Liver (tissue), 9 donors: Measurements from ENCODE around the gene SORCS2. TPM values are rescaled to one million over a fixed set of nuclear protein-coding genes. Genes with fewer than 3 reads are reported as not detected.

ENCODE experiments used
- DNase-seq: peaks from one replicate; pipeline ENCODE4 v3.0.0-alpha.2; 2017; ENCODE audit warnings: low spot score
- H3K27ac ChIP-seq, 2 donors: one replicate each; pipeline ENCODE4 v1.7.0; 2013; ENCODE audit warnings: inconsistent platforms in 2 of 2, low read length in 2 of 2, control low read depth in 1 of 2, low read depth in 1 of 2, mild to moderate bottlenecking in 1 of 2
- H3K27me3 ChIP-seq, 4 donors: one replicate each; pipeline versions ENCODE4 v1.6.1 to v1.7.0; 2013; ENCODE audit warnings: low read length in 3 of 4, inconsistent platforms in 1 of 4, mild to moderate bottlenecking in 1 of 4, moderate library complexity in 1 of 4; ENCODE audit not compliant: control insufficient read depth in 4 of 4, insufficient read depth in 4 of 4
- H3K36me3 ChIP-seq, 4 donors: one replicate each; pipeline versions ENCODE4 v1.6.1 to v1.7.0; 2013; ENCODE audit warnings: low read length in 3 of 4, mild to moderate bottlenecking in 3 of 4, low read depth in 1 of 4, moderate library complexity in 1 of 4; ENCODE audit not compliant: control insufficient read depth in 4 of 4, insufficient read depth in 3 of 4
- H3K4me1 ChIP-seq, 4 donors: one replicate each; pipeline versions ENCODE4 v1.6.1 to v1.7.0; 2013; ENCODE audit warnings: low read length in 3 of 4, mild to moderate bottlenecking in 3 of 4, moderate library complexity in 1 of 4; ENCODE audit not compliant: control insufficient read depth in 4 of 4, insufficient read depth in 4 of 4
- H3K4me3 ChIP-seq, 3 donors: one replicate each; pipeline versions ENCODE4 v1.6.1 to v1.7.0; 2013; ENCODE audit warnings: low read length in 3 of 3, control low read depth in 1 of 3, low read depth in 1 of 3, mild to moderate bottlenecking in 1 of 3
- H3K9ac ChIP-seq, 2 donors: one replicate each; pipeline ENCODE4 v1.7.0; 2013; ENCODE audit warnings: low read length in 2 of 2, mild to moderate bottlenecking in 2 of 2, moderate library complexity in 2 of 2, control low read depth in 1 of 2, low read depth in 1 of 2
- H3K9me3 ChIP-seq, 4 donors: one replicate each; pipeline versions ENCODE4 v1.6.1 to v1.7.0; 2013; ENCODE audit warnings: low read length in 3 of 4; ENCODE audit not compliant: control insufficient read depth in 4 of 4
- ATF3 ChIP-seq: IDR thresholded peaks from 2 replicates; pipeline ENCODE4 v1.6.1; 2016; ENCODE audit warnings: antibody characterized with exemption
- CTCF ChIP-seq: fragments of 150-350 bp; IDR thresholded peaks from 2 replicates; pipeline ENCODE4 v1.5.1; 2017; ENCODE audit warnings: improper control_type of control experiment, low read depth, low read length; ENCODE audit not compliant: missing input control
- EGR1 ChIP-seq, 2 donors: IDR thresholded peaks; 2 replicates each; pipeline ENCODE4 v1.6.1; 2016 to 2018; ENCODE audit warnings: antibody characterized with exemption in 2 of 2, low read depth in 2 of 2
- FOXA1 ChIP-seq: IDR thresholded peaks from 2 replicates; pipeline ENCODE4 v1.6.1; 2016; ENCODE audit warnings: antibody characterized with exemption
- FOXA2 ChIP-seq: IDR thresholded peaks from 2 replicates; pipeline ENCODE4 v1.6.1; 2016; ENCODE audit warnings: antibody characterized with exemption
- GABPA ChIP-seq, 2 donors: IDR thresholded peaks in 1 of 2; conservative IDR thresholded peaks in 1 of 2; 2 replicates each; pipeline ENCODE4 v1.6.1; 2016; ENCODE audit warnings: antibody characterized with exemption in 2 of 2, mild to moderate bottlenecking in 1 of 2, moderate library complexity in 1 of 2
- HNF4A ChIP-seq, 2 donors: conservative IDR thresholded peaks; 2 replicates each; pipeline ENCODE4 v1.6.1; 2016; ENCODE audit warnings: antibody characterized with exemption in 2 of 2, mild to moderate bottlenecking in 2 of 2
- HNF4G ChIP-seq: IDR thresholded peaks from 2 replicates; pipeline ENCODE4 v1.6.1; 2016; ENCODE audit warnings: antibody characterized with exemption
- JUND ChIP-seq, 2 donors: IDR thresholded peaks; 2 replicates each; pipeline ENCODE4 v1.6.1; 2016; ENCODE audit warnings: antibody characterized with exemption in 2 of 2
- MAX ChIP-seq: IDR thresholded peaks from 2 replicates; pipeline ENCODE4 v1.6.1; 2016; ENCODE audit warnings: antibody characterized with exemption
- NR2F2 ChIP-seq: IDR thresholded peaks from 2 replicates; pipeline ENCODE4 v1.6.1; 2016; ENCODE audit warnings: antibody characterized with exemption
- RAD21 ChIP-seq, 2 donors: IDR thresholded peaks; 2 replicates each; pipeline ENCODE4 v1.6.1; 2016; ENCODE audit warnings: antibody characterized with exemption in 2 of 2, mild to moderate bottlenecking in 2 of 2
- REST ChIP-seq: IDR thresholded peaks from 2 replicates; pipeline ENCODE4 v1.6.1; 2016; ENCODE audit warnings: antibody characterized with exemption, mild to moderate bottlenecking
- RXRA ChIP-seq, 2 donors: IDR thresholded peaks; 2 replicates each; pipeline ENCODE4 v1.6.1; 2017 to 2018; ENCODE audit warnings: antibody characterized with exemption in 2 of 2, mild to moderate bottlenecking in 1 of 2
- SP1 ChIP-seq: IDR thresholded peaks from 2 replicates; pipeline ENCODE4 v1.6.1; 2018; ENCODE audit warnings: antibody characterized with exemption, mild to moderate bottlenecking
- TAF1 ChIP-seq: conservative IDR thresholded peaks from 2 replicates; pipeline ENCODE4 v1.6.1; 2016; ENCODE audit warnings: antibody characterized with exemption, mild to moderate bottlenecking
- YY1 ChIP-seq: IDR thresholded peaks from 2 replicates; pipeline ENCODE4 v1.6.1; 2016; ENCODE audit warnings: antibody characterized with exemption, mild to moderate bottlenecking
- ZBTB33 ChIP-seq: IDR thresholded peaks from 2 replicates; pipeline ENCODE4 v1.6.1; 2016; ENCODE audit warnings: antibody characterized with exemption
- WGBS: extraction: QIAGEN DNeasy Blood & Tissue Kit; methylation state at CpG from one replicate; pipeline ENCODE4 v1.1.7; 2013; 5-methylcytosine and 5-hydroxymethylcytosine counted together
- polyA plus RNA-seq, 2 donors: library from polyadenylated mRNA; stranded (reverse) in 1 of 2; unstranded in 1 of 2; fragments of 200-250 nt in 1 of 2; fragments of >200 nt in 1 of 2; fragmentation: Nextera tagmentation in 1 of 2; extraction: Ambion mirVana in 1 of 2; gene quantifications; one replicate each; pipeline versions ENCODE4 v1.2.1 to v1.2.3, GENCODE V29; 2013 to 2015
- total RNA-seq, 2 donors: library from RNA; depleted of rRNA; stranded (reverse); fragments of >200 nt; gene quantifications; one replicate each; pipeline ENCODE4 v1.2.3, GENCODE V29; 2014
- donor health status: healthy.
- donor health status: healthy.
- donor health status: healthy.
- donor health status: healthy.
- donor health status: healthy.

SORCS2 gene
- total and polyA plus RNA-seq, 4 donors: 0.10 to 1.4 (median 0.92) TPM

- no peaks in the 10 kb centered on the region for H3K27me3 ChIP-seq
- H3K9ac ChIP-seq: no peak overlapping the region
- no peak overlapping the region for H3K4me3 ChIP-seq
- no peaks in the 10 kb centered on the region for H3K9me3 ChIP-seq
- no peaks in the 10 kb centered on the region for H3K36me3 ChIP-seq
- no peak overlapping the region for H3K27ac ChIP-seq
- no peak for DNase-seq
- WGBS: 85% methylated on average over 6 of the region's 6 CpGs
- TF ChIP-seq MAX (no peak), RAD21 (IDR thresholded peaks at IDR 0.05) (no peak), TAF1 (no peak), RXRA (IDR thresholded peaks at IDR 0.05) (no peak), HNF4A (conservative IDR thresholded peaks at IDR 0.05) (no peak), FOXA1 (no peak), FOXA2 (no peak), REST (no peak), YY1 (no peak), EGR1 (IDR thresholded peaks at IDR 0.05; ENCODE audit: low read depth in 2 of 2) (no peak), CTCF (no peak), JUND (IDR thresholded peaks at IDR 0.05) (no peak), ZBTB33 (no peak), ATF3 (no peak)
- H3K4me1 ChIP-seq: no peaks in the 10 kb centered on the region
Measured at GRCh38 chr4:7693237-7693608, 500.9 kb downstream of the SORCS2 start.

GRCh38 chr4:7693711-7694110 is 501.4 kb downstream of the SORCS2 start:
- H3K4me3 ChIP-seq: no peak overlapping the region
- H3K9ac ChIP-seq: no peak overlapping the region
- DNase-seq: no peak
- H3K27me3 ChIP-seq: no peaks in the 10 kb centered on the region
- H3K9me3 ChIP-seq: no peaks in the 10 kb centered on the region
- H3K4me1 ChIP-seq: no peaks in the 10 kb centered on the region
- WGBS: 94% methylated on average over 12 of the region's 12 CpGs
- no peaks in the 10 kb centered on the region for H3K36me3 ChIP-seq
- no peak overlapping the region for H3K27ac ChIP-seq
- no peak for TF ChIP-seq HNF4G
- no peak for TF ChIP-seq FOXA2
- TF ChIP-seq FOXA1: no peak
- no peak for TF ChIP-seq REST
- TF ChIP-seq ATF3: no peak
- no peak for TF ChIP-seq CTCF
- no peak for TF ChIP-seq GABPA (IDR thresholded peaks at IDR 0.05 in 1 of 2, conservative IDR thresholded peaks at IDR 0.05 in 1 of 2)
- no peak for TF ChIP-seq JUND (IDR thresholded peaks at IDR 0.05)
- no peak for TF ChIP-seq NR2F2
- TF ChIP-seq EGR1 (IDR thresholded peaks at IDR 0.05; ENCODE audit: low read depth in 2 of 2): no peak
- TF ChIP-seq YY1: no peak
- TF ChIP-seq RXRA (IDR thresholded peaks at IDR 0.05): no peak
- TF ChIP-seq SP1: no peak
- no peak for TF ChIP-seq HNF4A (conservative IDR thresholded peaks at IDR 0.05)
- TF ChIP-seq RAD21 (IDR thresholded peaks at IDR 0.05): no peak
